GM19468 (cell line): ENCODE data around the gene NOXO1.

Source experiments
- ATAC-seq: cut with Tn5 transposase; IDR thresholded peaks from one replicate; pipeline ENCODE4 v1.9.1; 2021; ENCODE audit warnings: mild to moderate bottlenecking, moderate library complexity, moderate number of reproducible peaks; ENCODE audit not compliant: unreplicated experiment; ENCODE audit errors: extremely low read depth

NOXO1 gene

GRCh38 chr16:1998852-1999801 lies 17.9 kb upstream of the NOXO1 start:
- no peak for ATAC-seq

- no peak for ATAC-seq
These were observed 17.1 kb upstream of the NOXO1 start for GRCh38 chr16:1998360-1998835.

- no peak for ATAC-seq
These were observed 16.5 kb upstream of the NOXO1 start for GRCh38 chr16:1997494-1998359.

GRCh38 chr16:1993731-1994131 lies 12.5 kb upstream of the NOXO1 start:
- ATAC-seq, result no peak

GRCh38 chr16:1992704-1993317 lies 11.5 kb upstream of the NOXO1 start:
- no peak for ATAC-seq

- ATAC-seq, result peak; percentile 45
These were observed 10.9 kb upstream of the NOXO1 start for GRCh38 chr16:1991948-1992703.

- ATAC-seq, result no peak
These were observed 10.3 kb upstream of the NOXO1 start for GRCh38 chr16:1991588-1991947.

GRCh38 chr16:1991135-1991551 lies 9.9 kb upstream of the NOXO1 start:
- no peak for ATAC-seq

GRCh38 chr16:1990351-1991134 lies 9.3 kb upstream of the NOXO1 start:
- ATAC-seq, result no peak

GRCh38 chr16:1990101-1990350 lies 8.8 kb upstream of the NOXO1 start:
- ATAC-seq, result no peak

GRCh38 chr16:1989209-1990100 lies 8.2 kb upstream of the NOXO1 start, which contains the start of gene SYNGR3:
Gene SYNGR3 (plus strand): TSS chr16:1989970. CDS start chr16:1990103, 133 bp downstream.
- no peak for ATAC-seq

GRCh38 chr16:1987198-1987597 lies 5.9 kb upstream of the NOXO1 start:
- ATAC-seq, result no peak

- ATAC-seq, result no peak
These were observed 4.3 kb upstream of the NOXO1 start for GRCh38 chr16:1985466-1986150.

GRCh38 chr16:1984347-1985225 lies 3.3 kb upstream of the NOXO1 start:
- no peak for ATAC-seq

- ATAC-seq, result peak; percentile 58
These were observed 2.5 kb upstream of the NOXO1 start, which contains the start of gene GFER for GRCh38 chr16:1983544-1984346. Gene GFER (plus strand): TSS chr16:1984193. CDS start chr16:1984219, 26 bp downstream.
